BLaER1 (cell line): ENCODE results near the gene RPUSD1.
"Not testable (repeated sequence)": the region's sequence is repeated elsewhere in the genome, so short reads cannot be mapped to it uniquely, and the experiment has no call there.

Experiments used
- H3K27ac ChIP-seq: shearing (Covaris generic); formaldehyde crosslinking; 2 replicates; pipeline ENCODE4 v1.8.1; 2022
- H3K27me3 ChIP-seq: shearing (Covaris generic); formaldehyde crosslinking; 2 replicates; pipeline ENCODE4 v1.8.1; 2022
- H3K36me3 ChIP-seq: shearing (Covaris generic); formaldehyde crosslinking; 2 replicates; pipeline ENCODE4 v1.8.1; 2022
- H3K4me1 ChIP-seq: shearing (Covaris generic); formaldehyde crosslinking; 2 replicates; pipeline ENCODE4 v1.8.1; 2022
- H3K4me2 ChIP-seq: shearing (Covaris generic); formaldehyde crosslinking; 2 replicates; pipeline ENCODE4 v1.8.1; 2022
- H3K4me3 ChIP-seq: shearing (Covaris generic); formaldehyde crosslinking; 2 replicates; pipeline ENCODE4 v1.8.1; 2022
- H3K9ac ChIP-seq: shearing (Covaris generic); formaldehyde crosslinking; 2 replicates; pipeline ENCODE4 v1.8.1; 2022
- H3K9me3 ChIP-seq: shearing (Covaris generic); formaldehyde crosslinking; 2 replicates; pipeline ENCODE4 v1.8.1; 2022
- H4K20me1 ChIP-seq: shearing (Covaris generic); formaldehyde crosslinking; 2 replicates; pipeline ENCODE4 v1.8.1; 2022
- Cebpa-rat ChIP-seq: shearing (Covaris generic); IDR thresholded peaks from 2 replicates; pipeline ENCODE4 v1.8.1; 2022

The RPUSD1 gene, protein sequence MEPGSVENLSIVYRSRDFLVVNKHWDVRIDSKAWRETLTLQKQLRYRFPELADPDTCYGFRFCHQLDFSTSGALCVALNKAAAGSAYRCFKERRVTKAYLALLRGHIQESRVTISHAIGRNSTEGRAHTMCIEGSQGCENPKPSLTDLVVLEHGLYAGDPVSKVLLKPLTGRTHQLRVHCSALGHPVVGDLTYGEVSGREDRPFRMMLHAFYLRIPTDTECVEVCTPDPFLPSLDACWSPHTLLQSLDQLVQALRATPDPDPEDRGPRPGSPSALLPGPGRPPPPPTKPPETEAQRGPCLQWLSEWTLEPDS

DNA sequence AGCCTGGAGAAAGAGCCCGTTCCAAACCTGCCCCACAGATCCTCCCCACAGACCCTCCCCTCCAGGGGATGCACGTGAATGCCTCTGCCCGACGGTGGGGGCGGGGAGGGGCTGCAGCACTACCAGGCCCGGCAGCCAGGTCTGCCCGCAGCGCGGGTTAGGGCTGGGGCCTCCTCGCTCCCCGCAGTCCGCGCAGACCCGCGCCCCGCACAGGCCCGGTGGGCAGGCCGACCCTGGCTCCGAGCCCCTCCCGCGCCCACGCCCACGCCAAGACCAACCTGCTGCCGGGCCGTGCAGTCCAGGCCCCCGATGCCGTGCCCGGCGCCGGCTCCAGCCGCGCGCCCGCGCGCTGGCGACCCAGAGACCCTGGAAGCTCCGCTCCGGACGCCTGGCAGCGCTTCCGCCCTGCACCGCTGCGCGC is at the start of gene RPUSD1:
Gene RPUSD1 (minus strand): TSS at position 404 of the 421 bp plus-strand sequence. CDS start 644 bp downstream, outside the sequence.
- Histone ChIP-seq H3K36me3 (peaks cover 68% of the 10 kb centered on the region), H4K20me1 (peaks cover 71% of the 10 kb centered on the region)

DNA sequence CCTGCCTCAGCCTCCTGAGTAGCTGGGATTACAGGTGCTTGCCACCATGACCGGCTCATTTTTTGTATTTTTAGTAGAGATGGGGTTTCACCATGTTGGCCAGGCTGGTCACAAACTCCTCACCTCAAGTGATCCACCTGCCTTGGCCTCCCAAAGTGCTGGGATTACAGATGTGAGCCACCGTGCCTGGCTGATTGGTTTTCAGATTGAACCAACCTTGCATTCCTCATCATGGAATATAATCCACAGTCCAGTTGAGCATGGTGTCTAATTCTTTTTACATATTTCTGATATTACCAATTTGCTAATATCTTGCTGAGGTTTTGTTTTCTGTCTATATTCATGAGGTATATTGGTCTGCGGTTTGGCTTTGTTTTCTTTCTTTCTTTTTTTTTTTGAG is 48.6 kb upstream of the RPUSD1 start:
- H3K9ac ChIP-seq: not testable (repeated sequence)
- peaks cover 34% of the 10 kb centered on the region for H3K9me3 ChIP-seq

More for the DNA sequence above, at the start of gene RPUSD1:
- Histone ChIP-seq H3K4me3 (peak within 1 kb of the TSS; percentile 96), H3K9me3 (no peaks in the 10 kb centered on the region), H3K4me1 (peaks cover 60% of the 10 kb centered on the region), H3K4me2 (peak within 1 kb of the TSS; percentile 97), H3K27me3 (no peaks in the 10 kb centered on the region), H3K27ac (peak within 1 kb of the TSS; percentile 89), H3K9ac (peak within 1 kb of the TSS; percentile 94)
- no peak for TF ChIP-seq Cebpa-rat

DNA sequence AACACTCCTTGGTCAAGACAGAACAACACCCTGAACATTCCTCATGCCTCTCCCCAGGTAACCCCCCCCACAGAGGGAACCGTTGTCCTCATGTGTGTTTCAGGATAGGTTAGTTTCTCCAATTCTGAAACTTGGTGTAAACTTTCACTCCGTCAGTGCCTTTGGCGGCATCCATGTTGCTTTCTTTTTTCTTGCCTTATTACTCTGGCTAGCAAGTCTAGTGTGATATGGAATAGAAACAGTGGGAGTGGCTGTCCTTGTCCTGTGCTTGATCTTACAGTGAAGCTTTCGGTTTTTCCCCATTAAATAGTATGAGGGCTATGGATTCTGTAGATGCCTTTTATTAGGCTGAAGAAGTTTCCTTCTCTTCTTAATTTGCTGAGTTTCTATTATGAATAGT is 48.0 kb upstream of the RPUSD1 start:
- no peak overlapping the region for H3K4me2 ChIP-seq
- no peaks in the 10 kb centered on the region for H3K27me3 ChIP-seq
- no peaks in the 10 kb centered on the region for H3K36me3 ChIP-seq
- no peak overlapping the region for H3K4me3 ChIP-seq
- no peak overlapping the region for H3K9ac ChIP-seq
- peaks cover 34% of the 10 kb centered on the region for H3K9me3 ChIP-seq
- H4K20me1 ChIP-seq: no peaks in the 10 kb centered on the region
- H3K27ac ChIP-seq: no peak overlapping the region
- TF ChIP-seq Cebpa-rat: no peak
- H3K4me1 ChIP-seq: peaks cover 45% of the 10 kb centered on the region

More for the DNA sequence above, 48.6 kb upstream of the RPUSD1 start:
- H4K20me1 ChIP-seq, H3K27me3 ChIP-seq, H3K27ac ChIP-seq, H3K36me3 ChIP-seq, H3K4me2 ChIP-seq, H3K4me3 ChIP-seq: not testable (repeated sequence)
- peaks cover 45% of the 10 kb centered on the region for H3K4me1 ChIP-seq

DNA sequence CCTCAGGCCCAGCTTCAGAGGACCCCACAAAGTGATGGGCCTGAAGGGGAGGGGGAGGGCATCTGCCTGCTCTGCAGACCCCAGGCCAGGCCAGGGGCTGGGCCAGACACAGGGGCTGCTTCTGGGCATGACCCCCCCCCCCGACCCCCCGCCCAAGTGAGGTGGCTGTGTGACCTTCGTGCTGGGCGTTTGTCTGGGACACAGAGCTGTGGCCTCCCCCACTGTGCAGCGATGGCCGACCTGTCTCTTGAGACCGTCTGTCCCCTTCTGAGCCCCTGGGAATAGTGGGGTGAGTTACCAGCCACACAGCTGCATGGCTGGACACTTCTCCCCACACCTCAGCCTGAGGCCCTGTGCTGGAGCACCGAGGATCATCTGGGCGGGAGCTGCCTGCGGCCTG is 47.2 kb upstream of the RPUSD1 start:
- Histone ChIP-seq H3K36me3 (no peaks in the 10 kb centered on the region), H3K27ac (no peak overlapping the region), H3K9ac (no peak overlapping the region), H4K20me1 (no peaks in the 10 kb centered on the region), H3K4me3 (no peak overlapping the region), H3K9me3 (peaks cover 34% of the 10 kb centered on the region), H3K4me2 (no peak overlapping the region), H3K4me1 (peaks cover 45% of the 10 kb centered on the region), H3K27me3 (no peaks in the 10 kb centered on the region)
- no peak for TF ChIP-seq Cebpa-rat

DNA sequence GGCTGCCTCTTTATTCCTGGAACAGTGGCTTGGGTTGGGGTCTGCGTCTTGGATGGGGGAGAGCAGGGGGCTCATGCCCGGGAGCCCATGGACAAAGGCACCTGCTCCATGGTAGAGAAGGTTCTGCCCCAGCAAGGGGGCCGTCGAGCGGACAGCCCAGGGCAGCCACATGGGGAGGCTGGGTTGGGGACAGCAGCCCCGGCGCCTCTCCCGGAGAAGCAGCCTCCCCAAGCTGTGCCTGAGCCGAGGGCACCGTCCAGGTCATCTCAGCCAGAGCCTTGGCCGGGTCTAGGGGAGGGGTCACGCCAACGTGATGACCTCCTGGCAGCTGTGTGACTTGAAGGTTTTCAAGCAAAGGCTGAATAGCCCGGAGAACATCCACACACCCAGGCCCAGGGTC is 45.2 kb upstream of the RPUSD1 start:
- Histone ChIP-seq H3K27ac (peak overlapping the region; percentile 13; the same call in 1 of the 2 replicates), H3K4me2 (no peak overlapping the region), H3K27me3 (no peaks in the 10 kb centered on the region), H3K9ac (no peak overlapping the region), H3K4me1 (peaks cover 48% of the 10 kb centered on the region), H3K36me3 (no peaks in the 10 kb centered on the region), H3K9me3 (peaks cover 34% of the 10 kb centered on the region), H4K20me1 (no peaks in the 10 kb centered on the region), H3K4me3 (no peak overlapping the region)
- no peak for TF ChIP-seq Cebpa-rat

DNA sequence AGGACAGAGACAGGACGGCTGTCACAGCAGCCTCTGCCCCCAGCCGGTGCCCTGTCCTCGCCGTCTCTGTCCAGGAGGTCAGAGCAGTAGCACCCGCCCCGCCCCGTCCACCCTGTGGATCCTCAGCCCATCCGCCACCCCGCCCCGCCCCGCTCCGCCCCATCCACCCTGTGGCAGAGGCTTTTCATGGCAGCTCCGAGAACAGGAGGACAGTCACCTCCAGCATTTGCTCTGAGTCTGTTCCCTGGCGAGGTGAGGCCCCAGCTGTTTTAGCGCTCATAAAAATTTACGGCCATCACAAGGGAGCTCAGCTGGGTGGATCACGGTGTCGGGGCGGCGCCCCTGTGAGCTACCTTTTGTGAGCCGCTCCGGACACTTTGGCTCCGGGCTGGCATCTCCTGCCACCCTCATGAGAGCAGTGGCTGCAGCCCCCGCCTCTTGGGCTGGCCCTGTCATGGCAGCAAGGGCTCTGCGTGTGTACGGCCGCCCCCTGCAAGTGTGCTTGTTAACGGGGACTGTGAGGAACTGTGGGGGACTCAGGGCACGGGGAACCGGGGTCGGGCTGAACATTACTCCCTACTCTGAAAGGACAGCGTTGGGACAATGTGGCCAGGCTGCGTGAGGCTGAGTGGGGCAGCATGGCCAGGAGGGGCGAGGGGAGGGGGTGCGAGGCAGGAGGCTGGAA is 44.6 kb upstream of the RPUSD1 start:
- Histone ChIP-seq H3K4me2 (no peak overlapping the region; the same call in 1 of the 2 replicates), H3K9me3 (peaks cover 29% of the 10 kb centered on the region), H3K4me3 (no peak overlapping the region), H3K27me3 (no peaks in the 10 kb centered on the region), H3K4me1 (peaks cover 54% of the 10 kb centered on the region), H3K27ac (peak overlapping the region; percentile 13; the same call in 1 of the 2 replicates), H3K9ac (no peak overlapping the region), H3K36me3 (no peaks in the 10 kb centered on the region), H4K20me1 (no peaks in the 10 kb centered on the region)
- TF ChIP-seq Cebpa-rat: no peak

DNA sequence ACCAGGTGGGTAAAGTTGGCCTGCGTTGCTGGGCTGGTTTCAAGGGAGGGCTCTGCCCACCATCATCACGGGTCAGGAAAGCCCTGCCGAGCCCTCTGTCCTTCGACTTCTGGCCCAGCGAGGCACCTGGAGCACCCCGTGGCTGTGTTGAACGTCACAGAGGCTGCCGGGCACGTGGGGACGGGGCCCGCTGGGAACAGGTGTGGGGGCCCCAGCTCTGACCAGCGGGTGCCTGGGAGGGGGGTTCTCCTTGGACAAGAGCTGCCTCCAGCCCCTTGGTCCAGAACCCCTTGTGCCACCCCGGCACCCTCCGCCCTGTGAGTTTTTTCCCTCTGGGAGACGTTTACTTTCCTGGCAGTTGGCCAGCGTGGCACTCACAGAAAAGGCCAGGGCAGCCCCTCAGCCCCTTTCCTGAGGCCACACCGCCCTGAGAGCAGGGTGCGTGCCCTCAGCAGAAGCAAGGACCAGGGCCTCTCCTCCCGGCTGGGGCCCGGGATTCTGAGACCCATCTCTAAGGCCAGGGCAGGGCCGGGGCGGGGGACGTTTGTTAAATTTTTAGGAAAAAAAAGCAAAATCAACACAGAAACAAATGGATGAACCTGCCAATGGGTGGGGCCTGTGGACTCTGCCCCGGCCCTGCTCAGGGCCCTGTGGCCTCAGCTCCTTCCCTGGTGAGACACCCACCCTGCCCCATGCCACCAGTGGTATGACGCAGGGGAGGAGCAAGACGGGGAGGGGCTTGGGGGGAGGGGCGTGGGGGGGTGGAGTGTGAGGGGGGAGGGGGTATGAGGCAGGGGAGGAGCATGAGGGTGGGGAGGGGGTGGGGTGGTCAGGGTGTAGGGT is 43.6 kb upstream of the RPUSD1 start:
- no peak for TF ChIP-seq Cebpa-rat
- H3K27me3 ChIP-seq: no peaks in the 10 kb centered on the region
- peak overlapping the region; percentile 43 for H3K4me3 ChIP-seq
- H3K36me3 ChIP-seq: no peaks in the 10 kb centered on the region
- peaks cover 64% of the 10 kb centered on the region for H3K4me1 ChIP-seq
- peak overlapping the region; percentile 98 for H3K4me2 ChIP-seq
- peak overlapping the region; percentile 94 for H3K27ac ChIP-seq
- H4K20me1 ChIP-seq: no peaks in the 10 kb centered on the region
- H3K9ac ChIP-seq: peak overlapping the region; percentile 80
- peaks cover 19% of the 10 kb centered on the region for H3K9me3 ChIP-seq

DNA sequence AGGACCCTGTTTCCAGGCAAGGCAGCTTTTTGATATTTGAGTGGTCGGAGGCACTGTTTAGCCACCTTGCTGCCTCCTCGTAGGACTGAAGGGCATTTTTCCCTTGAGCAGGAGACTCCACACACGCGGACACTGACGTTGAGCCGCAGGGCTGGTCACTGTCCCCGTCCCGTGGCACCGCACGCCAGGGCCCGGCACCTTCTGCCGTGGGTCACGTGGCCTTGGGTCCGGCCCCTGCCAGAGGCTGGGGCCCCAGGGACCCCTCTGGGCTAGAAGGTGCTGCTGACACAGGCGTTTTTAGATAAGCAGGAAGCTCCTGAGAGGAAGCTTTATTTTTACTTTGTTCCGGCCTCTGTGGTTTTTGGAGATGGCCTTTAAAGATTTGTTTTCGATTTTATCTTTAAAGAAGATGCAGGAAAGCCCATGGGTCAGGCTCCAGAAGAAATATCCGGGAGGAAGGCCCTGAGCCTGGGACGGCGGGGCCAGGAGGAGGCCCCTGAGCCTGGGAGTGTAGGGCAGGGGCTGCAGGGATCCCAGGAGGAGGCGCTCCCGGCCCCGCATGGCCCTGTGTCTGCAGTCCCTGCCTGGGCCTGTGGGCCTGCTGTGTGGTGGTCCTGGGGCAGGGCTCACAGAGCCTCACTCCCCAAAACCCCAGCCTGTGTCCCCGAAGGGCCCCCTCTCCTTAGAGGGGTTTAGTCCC is 42.8 kb upstream of the RPUSD1 start:
- Histone ChIP-seq H3K27me3 (no peaks in the 10 kb centered on the region), H3K9ac (peak overlapping the region; percentile 80), H3K4me3 (peak overlapping the region; percentile 43), H3K4me1 (peaks cover 71% of the 10 kb centered on the region), H4K20me1 (no peaks in the 10 kb centered on the region), H3K27ac (peak overlapping the region; percentile 94), H3K9me3 (peaks cover 11% of the 10 kb centered on the region), H3K4me2 (peak overlapping the region; percentile 98), H3K36me3 (no peaks in the 10 kb centered on the region)
- TF ChIP-seq Cebpa-rat: no peak
